ENCODE results near the gene KMT5B. TPM values are rescaled to one million over a fixed set of nuclear protein-coding genes. Genes with fewer than 3 reads are reported as not detected.

KMT5B gene
- total and polyA plus RNA-seq, 2 of the 13 experiments (the other 11 are each of a cell fraction or from before 2014, with no cell fraction given), result 17.6 to 23.7 TPM

- TF ChIP-seq PTBP1 (IDR thresholded peaks at IDR 0.05; ENCODE audit: low read depth, low read length, poor library complexity, severe bottlenecking) (no peak), TBP (CRISPR knock-in tag; IDR thresholded peaks at IDR 0.05) (no peak), ZNF451 (CRISPR knock-in tag; IDR thresholded peaks at IDR 0.05) (peak; percentile 77; the same call in 1 of the 2 replicates), PCBP2 (optimal IDR thresholded peaks at IDR 0.05; ENCODE audit: low read depth, low read length, poor library complexity, severe bottlenecking) (no peak), EP300 (IDR thresholded peaks at IDR 0.05; ENCODE audit: low read depth in 2 of 2, low read length in 2 of 2) (peak; percentile 43 to 89; a peak in 3 of 4 replicates), EP300 (CRISPR knock-in tag; IDR thresholded peaks at IDR 0.05; ENCODE audit: borderline replicate concordance) (peak; percentile 84), MTA3 (CRISPR knock-in tag; IDR thresholded peaks at IDR 0.05) (no peak), PRDM10 (CRISPR knock-in tag; IDR thresholded peaks at IDR 0.05; ENCODE audit: low read depth) (no peak), EED (CRISPR knock-in tag; IDR thresholded peaks at IDR 0.05) (peak; percentile 52; the same call in 1 of the 2 replicates), IRF9 (CRISPR knock-in tag; IDR thresholded peaks at IDR 0.05; ENCODE audit: borderline replicate concordance) (peak; percentile 92), RFX1 (IDR thresholded peaks at IDR 0.05) (no peak), ERF (CRISPR knock-in tag; IDR thresholded peaks at IDR 0.05) (peak; percentile 88), ZNF670 (CRISPR knock-in tag; IDR thresholded peaks at IDR 0.05; ENCODE audit: borderline replicate concordance) (0 out of 2 replicates have a peak, but pooled peaks have one; percentile 35), SP4 (CRISPR knock-in tag; IDR thresholded peaks at IDR 0.05) (peak; percentile 24; the same call in 1 of the 2 replicates)
- TF ChIP-seq, protein P1, sequence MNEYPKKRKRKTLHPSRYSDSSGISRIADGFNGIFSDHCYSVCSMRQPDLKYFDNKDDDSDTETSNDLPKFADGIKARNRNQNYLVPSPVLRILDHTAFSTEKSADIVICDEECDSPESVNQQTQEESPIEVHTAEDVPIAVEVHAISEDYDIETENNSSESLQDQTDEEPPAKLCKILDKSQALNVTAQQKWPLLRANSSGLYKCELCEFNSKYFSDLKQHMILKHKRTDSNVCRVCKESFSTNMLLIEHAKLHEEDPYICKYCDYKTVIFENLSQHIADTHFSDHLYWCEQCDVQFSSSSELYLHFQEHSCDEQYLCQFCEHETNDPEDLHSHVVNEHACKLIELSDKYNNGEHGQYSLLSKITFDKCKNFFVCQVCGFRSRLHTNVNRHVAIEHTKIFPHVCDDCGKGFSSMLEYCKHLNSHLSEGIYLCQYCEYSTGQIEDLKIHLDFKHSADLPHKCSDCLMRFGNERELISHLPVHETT (CRISPR knock-in tag; conservative IDR thresholded peaks at IDR 0.05), result peak; percentile 39; the same call in 1 of the 2 replicates
Observed at GRCh38 chr11:68145120-68145866, 67.8 kb downstream of the KMT5B start (continued).

Measured in HepG2 (cell line).